ENCODE results near the gene PYY.
"Not testable (repeated sequence)": the region's sequence is repeated elsewhere in the genome, so short reads cannot be mapped to it uniquely, and the experiment has no call there.

Gene PYY

DNA sequence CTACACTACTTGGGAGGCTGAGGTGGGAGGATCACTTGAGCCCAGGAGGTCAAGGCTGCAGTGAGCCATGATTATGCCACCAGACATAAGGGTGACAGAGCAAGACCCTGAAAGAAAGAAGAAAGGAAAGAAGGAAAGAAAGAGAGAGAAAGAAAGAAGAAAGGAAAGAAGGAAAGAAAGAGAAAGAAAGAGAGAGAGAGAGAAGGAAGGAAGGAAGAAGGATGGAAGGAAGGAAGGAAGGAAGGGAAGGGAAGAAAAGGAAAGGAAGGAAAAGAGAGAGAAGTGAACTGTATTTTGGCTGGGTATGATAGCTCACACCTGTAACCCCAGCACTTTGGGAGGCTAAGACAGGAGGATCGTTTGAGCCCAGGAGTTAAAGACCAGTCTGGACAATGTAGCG lies 24.3 kb upstream of the PYY start:
- no peak for DNase-seq

DNA sequence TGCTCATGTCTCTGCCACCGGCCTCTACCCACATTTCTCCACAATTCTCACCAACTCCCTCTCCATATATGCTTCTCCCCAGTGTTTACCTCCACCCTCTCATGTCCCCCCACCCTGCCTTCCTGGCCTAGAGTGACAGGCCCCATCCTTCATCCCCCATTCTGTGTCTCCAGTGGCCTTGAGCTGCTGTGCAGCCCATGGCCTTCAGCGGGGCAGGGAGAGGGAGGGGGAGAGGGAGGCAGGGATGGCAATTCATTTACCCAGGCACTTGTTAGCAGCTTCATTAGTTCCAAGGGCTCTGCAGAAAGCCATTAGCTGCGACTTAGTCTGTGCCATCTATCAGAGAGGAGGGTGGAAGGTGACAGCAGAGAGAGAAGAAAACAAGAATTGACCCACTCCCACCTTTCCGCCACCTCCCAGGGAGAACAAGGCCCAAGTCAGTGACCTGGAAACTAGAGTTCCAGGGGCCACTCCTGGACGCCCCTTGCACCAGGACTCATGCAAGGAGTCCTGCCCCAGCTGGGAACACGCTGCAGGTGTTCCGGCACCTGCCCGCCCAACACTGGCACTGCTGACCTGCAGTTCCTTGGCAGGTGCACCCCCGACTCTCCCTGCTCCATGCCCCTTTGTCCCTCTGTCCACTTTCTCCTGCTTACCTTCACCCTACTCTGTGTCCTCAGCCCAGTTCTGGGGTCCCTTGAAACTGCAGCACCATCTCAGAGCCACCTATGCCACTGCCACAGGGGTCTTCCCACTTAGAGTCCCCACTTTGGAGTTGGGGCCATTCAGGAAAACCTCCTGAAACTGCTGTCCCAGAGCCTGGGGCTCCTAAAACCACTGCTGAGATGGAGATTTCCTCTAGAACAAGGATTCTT lies 23.5 kb upstream of the PYY start:
- no peak for DNase-seq

DNA sequence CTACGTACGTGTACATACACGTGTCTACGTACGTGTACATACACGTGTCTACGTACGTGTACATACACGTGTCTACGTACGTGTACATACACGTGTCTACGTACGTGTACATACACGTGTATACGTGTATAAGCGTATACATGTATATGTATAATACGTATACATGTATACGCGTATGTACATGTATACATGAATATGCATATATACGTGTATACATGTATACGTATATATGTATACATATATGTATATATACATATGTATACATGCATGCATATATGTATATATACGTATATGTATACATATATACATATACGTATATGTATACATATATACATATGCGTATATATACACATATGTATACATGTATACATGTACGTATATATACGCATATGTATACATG lies 22.2 kb upstream of the PYY start:
- no peak for DNase-seq

DNA sequence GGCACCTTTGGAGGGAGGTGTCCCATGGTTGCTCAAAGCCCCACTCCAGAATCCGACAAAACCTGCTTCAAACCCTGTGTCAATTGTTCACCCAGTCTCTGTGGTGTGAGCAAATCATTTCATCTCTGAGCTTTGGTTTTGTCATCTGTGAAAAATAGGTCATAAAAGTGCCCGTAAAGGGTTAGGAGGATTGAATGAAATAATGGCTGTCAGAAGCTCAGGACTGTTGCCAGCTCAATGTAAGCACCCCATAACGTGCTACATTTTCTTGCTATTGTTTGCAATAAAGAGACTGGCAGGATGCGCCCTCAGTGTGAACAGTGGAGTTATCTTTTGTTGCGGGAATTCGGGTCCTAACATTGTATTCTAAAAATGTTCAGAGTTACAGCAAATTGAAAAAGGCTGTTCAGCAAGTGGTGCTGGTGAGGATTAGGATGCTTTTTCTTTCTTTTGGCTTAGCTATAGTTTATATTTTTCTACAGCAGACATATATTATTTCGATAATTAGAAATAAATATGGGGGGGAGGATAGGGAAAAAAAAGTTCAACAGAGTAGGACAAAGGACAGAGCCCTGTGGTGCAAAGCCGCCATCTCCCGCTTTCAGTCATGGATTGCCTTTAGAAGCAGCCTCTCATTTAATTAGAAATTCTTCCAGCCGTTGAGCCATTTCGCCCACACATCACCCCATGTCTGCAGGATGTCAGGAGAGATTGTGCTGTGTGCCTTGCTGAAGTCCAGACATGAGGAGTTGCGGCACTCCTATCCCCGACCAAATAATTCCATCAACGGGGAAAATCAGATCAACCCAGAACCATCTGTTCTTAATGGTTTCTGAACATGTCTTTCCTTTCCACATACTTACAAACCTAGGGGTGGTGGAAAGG lies 20.9 kb upstream of the PYY start:
- no peak for DNase-seq

DNA sequence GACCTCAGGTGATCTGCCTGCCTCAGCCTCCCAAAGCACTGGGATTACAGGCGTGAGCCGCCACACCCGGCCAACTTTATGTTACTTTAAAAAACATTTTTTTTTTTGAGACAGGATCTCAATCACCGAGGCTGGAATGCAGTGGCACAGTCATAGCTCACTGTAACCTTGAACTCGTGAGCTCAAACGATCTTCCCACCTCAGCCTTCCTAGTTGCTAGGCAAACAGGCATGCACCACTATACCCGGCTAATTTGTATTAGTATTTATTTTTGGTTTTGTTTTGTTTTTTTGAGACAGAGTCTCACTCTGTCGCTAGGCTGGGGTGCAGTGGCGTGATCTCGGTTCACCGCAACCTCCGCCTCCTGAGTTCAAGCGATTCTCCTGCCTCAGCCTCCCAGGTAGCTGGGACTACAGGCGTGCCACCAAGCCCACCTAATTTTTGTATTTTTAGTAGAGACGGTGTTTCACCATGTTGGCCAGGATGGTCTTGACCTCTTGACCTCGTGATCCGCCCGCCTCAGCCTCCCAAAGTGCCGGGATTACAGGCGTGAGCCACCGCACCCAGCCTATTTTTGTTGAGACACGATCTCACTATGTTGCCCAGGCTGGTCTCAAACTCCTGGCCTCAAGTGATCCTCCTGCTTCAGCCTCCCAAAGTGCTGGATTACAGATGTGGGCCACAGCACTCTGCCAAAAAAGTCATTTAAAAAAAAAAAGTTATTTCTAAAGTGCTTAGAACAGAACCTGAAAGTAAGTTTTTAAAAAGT lies 18.9 kb upstream of the PYY start:
- DNase-seq: not testable (repeated sequence)

DNA sequence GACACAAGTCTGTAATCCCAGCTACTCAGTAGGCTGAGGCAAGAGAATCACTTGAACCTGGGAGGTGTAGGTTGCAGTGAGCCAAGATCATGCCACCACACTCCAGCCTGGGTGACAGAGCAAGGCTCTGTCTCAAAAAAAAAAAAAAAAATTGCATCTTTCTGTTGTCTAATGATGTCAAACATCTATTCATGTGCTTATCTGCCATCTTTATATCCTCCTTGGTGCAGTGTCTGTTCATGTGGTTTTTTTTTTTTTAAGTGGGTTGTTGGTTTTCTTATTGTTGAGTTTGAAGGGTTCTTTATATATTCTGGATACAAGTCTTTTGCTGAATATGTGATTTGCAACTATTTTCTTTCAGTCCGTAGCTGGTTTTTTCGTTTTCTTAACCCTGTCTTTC lies 17.7 kb upstream of the PYY start:
- not testable (repeated sequence) for DNase-seq

DNA sequence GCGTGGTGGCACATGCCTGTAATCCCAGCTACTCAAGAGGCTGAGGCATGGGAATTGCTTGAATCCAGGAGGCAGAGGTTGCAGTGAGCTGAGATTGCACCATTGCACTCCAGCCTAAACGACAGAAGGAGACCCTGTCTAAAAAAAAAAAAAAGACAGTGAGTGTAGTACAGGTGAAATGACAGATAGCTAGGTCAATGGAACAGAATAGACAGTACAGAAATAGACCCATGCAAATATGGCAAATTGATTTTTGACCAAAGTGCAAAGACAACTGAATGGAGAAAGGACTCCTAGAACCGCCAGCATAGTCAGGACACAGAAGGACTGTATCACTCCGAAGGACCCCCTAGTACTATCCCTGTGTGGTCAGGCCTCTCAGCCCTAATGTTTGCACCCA lies 16.6 kb upstream of the PYY start:
- no peak for DNase-seq

DNA sequence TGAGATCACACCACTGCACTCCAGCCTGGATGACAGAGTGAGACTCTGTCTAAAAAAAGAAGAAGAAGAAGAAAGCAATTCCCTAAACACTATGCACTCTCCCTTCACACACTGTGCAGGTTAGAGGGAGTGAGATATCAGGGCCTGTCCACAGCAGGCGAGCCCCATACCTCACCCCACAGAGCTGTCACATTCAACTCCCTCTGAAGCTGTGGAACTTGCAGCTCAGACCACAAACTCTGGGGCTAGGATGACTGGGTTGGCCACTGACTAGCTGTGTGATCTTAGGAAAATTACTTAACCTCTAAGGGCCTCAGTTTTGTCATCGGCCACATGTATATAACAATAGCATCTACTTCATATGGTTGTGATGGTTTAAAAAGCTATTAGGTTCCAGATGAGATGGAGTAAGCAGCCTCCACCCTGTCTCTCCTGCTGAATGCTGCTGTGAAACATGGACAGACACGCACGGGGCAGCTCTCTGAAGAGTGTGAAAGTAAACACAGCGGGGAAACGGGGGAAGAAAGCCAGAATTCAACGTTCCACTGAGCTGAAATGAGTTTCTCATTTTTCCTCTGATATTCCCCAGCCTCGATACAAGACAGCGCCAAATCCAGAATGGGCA lies 13.6 kb upstream of the PYY start:
- DNase-seq: no peak

DNA sequence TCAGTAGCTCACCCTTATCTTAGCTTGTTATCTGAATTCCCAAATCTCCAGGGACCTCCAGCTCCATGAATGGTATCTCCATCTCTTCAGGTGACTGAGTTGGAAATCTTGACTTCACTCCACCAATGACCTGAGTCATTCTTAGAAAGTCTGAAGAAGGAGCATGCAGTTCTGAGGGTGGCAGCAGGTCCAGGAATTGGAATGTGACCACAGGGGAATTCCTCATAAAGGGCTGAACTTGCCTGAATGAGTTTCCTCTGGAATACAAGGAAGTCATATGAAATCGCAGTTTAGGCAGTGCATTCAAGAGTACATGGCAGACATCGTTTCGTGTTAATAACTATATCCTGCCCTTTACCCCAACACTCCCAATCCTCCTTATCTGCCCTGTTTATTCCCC lies 12.5 kb upstream of the PYY start:
- no peak for DNase-seq

DNA sequence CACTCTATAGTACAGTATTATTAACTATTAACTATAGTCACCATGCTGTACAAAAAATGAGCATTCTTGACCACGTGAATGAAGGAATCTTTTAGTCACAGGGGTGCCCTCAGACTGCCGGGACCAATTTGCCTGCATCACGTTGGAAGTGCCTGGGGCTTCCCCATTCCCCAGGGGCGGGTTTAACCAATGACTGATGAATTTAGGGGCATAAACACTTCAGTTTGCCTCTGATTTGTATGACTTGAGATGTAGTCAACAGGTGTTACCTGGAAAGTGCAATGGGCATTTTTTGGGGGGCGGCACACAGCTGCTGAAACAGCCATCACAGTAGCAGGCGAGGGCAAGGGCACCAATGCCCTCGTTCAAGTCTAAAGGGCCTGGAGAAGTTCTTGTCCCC lies 8.7 kb upstream of the PYY start:
- DNase-seq: no peak

DNA sequence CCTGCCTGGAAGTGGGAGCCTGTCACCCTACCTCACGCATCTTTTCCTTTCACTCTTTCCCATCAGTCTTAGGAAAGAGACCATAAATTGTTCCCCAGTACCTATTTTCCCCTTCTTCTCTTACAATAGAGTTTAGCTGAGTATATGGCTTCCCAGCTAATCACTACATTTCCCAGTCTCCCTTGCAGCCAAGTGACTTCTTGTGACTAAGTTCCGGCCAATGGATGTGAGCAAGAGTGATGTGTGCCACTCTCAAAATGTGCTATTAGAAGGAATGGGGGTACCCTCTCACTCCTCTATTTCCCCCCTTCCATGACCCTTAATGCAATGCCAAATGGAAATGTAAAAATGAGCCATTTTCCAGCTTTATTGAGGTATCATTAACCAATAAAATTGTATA lies 8.2 kb upstream of the PYY start:
- no peak for DNase-seq

DNA sequence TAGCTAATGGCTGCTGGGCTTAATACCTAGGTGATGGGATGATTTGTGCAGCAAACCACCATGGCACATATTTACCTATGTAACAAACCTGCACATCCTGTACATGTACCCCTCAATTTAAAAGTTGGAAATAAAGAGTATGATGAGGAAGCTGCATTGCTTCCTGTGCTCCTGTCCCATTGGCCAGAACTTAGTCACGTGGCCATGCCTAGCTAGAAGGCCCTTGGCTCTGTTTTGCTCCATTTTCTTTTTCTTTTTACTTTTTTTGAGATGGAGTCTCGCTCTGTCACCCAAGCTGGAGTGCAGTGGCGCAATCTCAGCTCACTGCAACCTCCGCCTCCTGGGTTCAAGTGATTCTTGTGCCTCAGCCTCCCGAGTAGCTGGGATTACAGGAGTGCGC lies 7.6 kb upstream of the PYY start:
- not testable (repeated sequence) for DNase-seq

DNA sequence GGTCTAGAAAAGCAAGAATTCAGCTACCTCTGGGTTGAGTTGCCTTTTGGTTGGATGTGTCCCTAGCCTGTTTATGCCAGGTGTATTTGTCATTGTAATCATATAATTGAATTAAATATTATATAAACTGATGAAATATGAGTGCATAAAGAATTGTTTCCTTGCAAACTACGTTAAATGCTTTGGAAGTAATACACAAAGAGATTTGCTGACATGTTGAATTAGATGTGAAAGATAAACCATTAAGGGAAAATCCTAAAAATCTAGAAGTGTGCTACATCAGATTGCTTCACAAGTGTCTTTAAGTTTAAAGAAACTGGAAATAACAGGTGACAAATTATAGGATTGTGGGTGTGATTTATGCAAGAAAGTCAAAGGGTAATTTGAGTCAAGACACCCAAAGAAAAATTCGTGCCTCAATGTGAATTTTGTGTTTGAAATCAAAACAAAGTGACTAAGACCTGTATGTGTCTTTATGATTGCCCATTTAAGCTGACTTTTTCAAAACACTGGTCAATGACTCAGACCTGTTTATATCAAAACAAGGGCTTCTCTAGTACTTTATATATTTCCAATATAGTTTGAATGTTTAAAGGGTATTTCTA lies 5.1 kb upstream of the PYY start:
- DNase-seq: no peak

DNA sequence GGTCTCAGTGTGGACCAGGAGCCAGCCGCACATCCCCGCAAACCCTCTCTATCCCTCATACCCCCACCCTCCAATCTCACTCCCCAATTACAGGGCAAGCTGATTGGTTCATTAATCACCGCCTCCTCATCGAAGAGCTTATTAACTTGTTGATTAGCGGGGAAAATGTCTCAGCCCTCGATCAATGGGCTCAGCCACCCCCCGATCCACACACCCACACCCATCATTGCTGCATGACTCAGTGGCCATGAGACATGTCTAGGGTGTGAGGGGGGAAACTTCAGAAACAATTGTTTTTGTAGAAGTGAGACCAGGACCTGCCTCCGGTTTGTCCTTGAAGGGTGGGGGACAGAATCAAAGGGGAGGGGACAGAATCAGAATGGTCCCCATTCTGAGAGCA lies 2.5 kb upstream of the PYY start:
- no peak for DNase-seq

DNA sequence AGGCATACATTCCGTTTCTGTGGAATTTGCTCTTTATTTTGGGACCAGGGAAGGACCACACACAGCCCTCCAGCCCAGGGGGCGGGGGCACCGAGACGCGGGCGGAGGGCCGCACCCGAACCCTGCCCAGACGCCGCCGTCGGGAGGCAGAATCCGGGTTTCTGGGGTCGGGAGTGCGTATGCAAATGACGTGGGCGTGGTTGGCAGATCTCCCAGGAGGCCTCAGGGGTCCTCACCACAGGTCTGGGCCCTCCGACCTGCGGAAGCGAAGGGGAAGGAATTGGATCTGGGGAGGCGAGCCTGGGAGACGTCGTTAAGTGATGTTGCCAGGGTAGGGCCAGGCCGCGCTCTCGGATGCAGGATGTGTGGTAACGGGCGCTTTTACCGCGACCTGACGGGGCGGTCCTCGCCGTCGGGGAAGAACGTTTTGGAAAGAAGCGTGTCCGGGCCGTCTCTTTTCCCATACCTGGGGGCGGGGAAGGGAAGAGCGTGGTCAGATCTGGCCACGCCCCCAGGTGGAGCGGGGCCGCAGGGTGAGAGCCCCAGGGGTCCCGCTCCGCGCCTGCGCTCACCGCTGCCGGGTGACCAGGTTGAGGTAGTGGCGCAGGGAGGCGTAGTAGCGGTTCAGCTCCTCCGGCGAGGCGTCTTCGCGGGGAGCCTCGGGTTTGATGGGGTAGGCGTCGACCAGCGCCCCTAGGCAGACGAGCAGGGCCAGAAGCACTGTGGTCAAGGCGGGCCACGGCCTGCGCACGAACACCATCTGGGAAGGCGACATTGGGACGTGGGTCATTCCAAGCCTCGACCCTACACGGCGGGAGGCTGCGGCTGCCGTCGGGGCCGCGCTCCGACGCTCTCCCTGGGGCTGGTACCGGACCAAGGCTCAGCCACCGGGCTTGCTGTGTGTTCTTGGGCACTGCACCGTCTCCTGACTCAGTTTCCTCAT lies 745 bp downstream of the PYY start:
- DNase-seq: no peak

DNA sequence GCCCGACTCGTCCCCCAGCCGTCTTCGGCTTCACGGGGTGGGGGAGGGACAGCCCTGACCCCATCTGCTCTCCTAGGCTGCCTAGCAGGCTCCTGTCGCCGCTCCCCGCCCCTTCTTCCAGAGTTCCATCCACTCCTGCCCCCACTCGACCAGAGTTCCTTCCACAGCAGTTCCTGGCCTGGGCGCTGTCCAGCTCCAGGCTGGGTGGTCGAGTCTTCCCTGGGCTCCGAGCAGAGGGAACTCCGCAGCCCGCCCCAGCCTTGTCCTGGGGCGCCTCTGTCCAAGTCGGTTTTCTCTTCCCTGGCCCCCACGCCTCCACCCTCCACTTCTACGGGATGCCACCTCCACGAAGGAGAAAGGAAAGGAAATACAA lies 1.4 kb downstream of the PYY start:
- DNase-seq: no peak

DNA sequence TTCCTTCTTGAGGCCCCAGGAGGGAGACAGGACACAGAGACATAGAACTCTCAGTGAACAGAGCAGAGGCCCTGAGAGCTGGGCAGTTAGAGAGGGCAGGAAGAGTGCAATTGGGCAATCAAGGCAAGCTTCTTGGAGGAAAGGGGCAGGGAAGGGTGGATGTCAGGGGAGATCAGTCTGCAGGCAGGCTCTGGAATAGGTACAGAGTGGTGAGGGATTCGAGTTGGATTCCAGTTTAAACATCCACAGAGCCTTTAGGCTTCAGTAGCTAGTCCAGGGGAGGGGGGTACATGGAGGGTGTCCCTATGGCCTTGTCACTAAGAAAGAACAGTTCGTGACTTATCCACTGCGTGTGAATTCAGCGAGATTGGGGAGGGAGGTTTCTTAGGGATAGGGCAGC lies 2.0 kb downstream of the PYY start:
- DNase-seq: no peak

DNA sequence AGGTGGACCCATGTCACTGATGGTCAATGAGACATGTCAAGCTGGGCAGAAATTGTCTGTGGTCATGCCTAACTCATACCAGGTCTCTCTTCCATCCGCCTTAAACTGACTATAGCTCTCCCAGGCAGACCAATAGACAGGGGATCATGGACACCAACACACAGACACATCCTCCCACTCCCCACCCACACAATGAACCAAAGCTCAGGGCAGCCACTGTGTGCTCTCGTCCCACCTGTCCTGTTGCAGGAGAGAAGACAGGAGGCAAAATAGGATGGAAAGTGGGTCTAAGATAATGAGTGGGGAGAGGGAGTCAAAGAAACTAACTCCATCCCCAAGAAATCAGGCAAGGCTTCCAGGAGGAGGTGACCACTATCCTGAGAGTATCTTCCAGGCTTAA lies 3.2 kb downstream of the PYY start:
- no peak for DNase-seq

DNA sequence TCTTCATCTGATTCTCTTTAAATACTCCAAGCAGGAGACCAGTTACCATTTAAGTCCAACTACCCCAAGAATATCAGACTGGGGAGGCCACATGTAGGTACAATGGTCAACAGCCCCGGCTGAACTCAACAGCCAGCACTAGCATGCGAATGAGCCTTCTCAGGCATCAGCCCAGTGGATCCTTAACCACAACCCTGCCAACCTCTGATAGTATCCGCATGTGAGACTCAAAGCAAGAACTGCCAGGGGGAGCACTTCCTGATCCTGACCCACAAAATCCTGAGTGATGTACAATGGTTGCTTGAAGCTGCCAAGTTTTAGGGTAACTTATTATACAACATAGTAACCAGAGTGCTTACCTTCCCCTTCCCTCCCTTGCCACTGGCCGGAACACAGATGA lies 4.0 kb downstream of the PYY start:
- DNase-seq: no peak

DNA sequence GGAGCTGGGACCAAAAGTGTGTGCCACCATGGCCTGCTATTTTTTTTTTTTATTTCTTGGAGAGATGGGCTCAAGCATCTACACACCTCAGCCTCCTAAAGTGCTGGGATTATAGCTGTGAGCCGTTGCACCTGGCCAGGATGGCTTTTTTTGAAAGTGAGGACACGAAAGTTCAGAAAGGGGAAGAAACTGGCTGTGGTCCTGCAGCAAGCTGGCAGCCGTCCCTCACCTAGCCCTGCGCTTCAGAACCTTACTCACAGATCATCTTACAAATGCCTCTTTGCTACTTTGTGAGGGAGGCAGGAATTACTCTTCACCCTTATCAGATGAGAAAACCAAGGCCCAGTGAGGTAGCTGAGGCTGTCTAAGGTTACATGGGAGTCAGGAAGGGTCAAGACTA lies 7.0 kb downstream of the PYY start:
- no peak for DNase-seq

Measured in T-helper 1 cell (primary cell).